IMR-90 (cell line): ENCODE measurements around the gene BLOC1S5.

ENCODE experiments used
- BHLHE40 ChIP-seq: fragments of 150-350 bp; IDR thresholded peaks from 2 replicates; pipeline ENCODE4 v1.6.1; 2016; ENCODE audit warnings: mild to moderate bottlenecking, low read depth, low read length
- CEBPB ChIP-seq: IDR thresholded peaks from 2 replicates; pipeline ENCODE4 v1.6.1; 2012; ENCODE audit warnings: low read depth, low read length, improper control_type of control experiment
- FOS ChIP-seq: fragments of 150-350 bp; IDR thresholded peaks from 2 replicates; pipeline ENCODE4 v1.6.1; 2016; ENCODE audit warnings: low read depth, low read length
- MAFK ChIP-seq: IDR thresholded peaks from 2 replicates; pipeline ENCODE4 v1.6.1; 2012; ENCODE audit warnings: low read depth, low read length, improper control_type of control experiment
- MAZ ChIP-seq: IDR thresholded peaks from 2 replicates; pipeline ENCODE4 v1.6.1; 2012; ENCODE audit warnings: low read depth, mild to moderate bottlenecking, low read length, improper control_type of control experiment, moderate library complexity, borderline replicate concordance
- MXI1 ChIP-seq: IDR thresholded peaks from 2 replicates; pipeline ENCODE4 v1.6.1; 2012; ENCODE audit warnings: low read depth, mild to moderate bottlenecking, low read length, moderate library complexity, borderline replicate concordance
- POLR2A ChIP-seq: IDR thresholded peaks from 2 replicates; pipeline ENCODE4 v1.6.1; 2012; ENCODE audit warnings: mild to moderate bottlenecking, low read depth, low read length
- RAD21 ChIP-seq: IDR thresholded peaks from 2 replicates; pipeline ENCODE4 v1.6.1; 2012; ENCODE audit warnings: low read length, improper control_type of control experiment
- RCOR1 ChIP-seq: IDR thresholded peaks from 2 replicates; pipeline ENCODE4 v1.6.1; 2012; ENCODE audit warnings: mild to moderate bottlenecking, low read length, improper control_type of control experiment; ENCODE audit not compliant: insufficient replicate concordance
- RFX5 ChIP-seq: IDR thresholded peaks from 2 replicates; pipeline ENCODE4 v1.8.0; 2012; ENCODE audit warnings: low read depth, mild to moderate bottlenecking, low read length, moderate library complexity
- SMC3 ChIP-seq: fragments of 150-350 bp; IDR thresholded peaks from 2 replicates; pipeline ENCODE4 v1.6.1; 2016; ENCODE audit warnings: low read depth, mild to moderate bottlenecking, antibody characterized with exemption, low read length, moderate library complexity
- TF ChIP-seq, protein P1 (sequence below): conservative IDR thresholded peaks from 2 replicates; pipeline ENCODE4 v1.5.1; 2012; ENCODE audit warnings: mild to moderate bottlenecking, low read depth, low read length, improper control_type of control experiment
- TF ChIP-seq, protein P2 (sequence below): fragments of 150-350 bp; IDR thresholded peaks from 2 replicates; pipeline ENCODE4 v1.6.1; 2017; ENCODE audit warnings: mild to moderate bottlenecking, antibody characterized with exemption, low read length, low read depth
- TF ChIP-seq, protein P3 (sequence below): fragments of 150-350 bp; IDR thresholded peaks from 2 replicates; pipeline ENCODE4 v1.6.1; 2016; ENCODE audit warnings: low read depth, mild to moderate bottlenecking, low read length, moderate library complexity, borderline replicate concordance

DNA sequence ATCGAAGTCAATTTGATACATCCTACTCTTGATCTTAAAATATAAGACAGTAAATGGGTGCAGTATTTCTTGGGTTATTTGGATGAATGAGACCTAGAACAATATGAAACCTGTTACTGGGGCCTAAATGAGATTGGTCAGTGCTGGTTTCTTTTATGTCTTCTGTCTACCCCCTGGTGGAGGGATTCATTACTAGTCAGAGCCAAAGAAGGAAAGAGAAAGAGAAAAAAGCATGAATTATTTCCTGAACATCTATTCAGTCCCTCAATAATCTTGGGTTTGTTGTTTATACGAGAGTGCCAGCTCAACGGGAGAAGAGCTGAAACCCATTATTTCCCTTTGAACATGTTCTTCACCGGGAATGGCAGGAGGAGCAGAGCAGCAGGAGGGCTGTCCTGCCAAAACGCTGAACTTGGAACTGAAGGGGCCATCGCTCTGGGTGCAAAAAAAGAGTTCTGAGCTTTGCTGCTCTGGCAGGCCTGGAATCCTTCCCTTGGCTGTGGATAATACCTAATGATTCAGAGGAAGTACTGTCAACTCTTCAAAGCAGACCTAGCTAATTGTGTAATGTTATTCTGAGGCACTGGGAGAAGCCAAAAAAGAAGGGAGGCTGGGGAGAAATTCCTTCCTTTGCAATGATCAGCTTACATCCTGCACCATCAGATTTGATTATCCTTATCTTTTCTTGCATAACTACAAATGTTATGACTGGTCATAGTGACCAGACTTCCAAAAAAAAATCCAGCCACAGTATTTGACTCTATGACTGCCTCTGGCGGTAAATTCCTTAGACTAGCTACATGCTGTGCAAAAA is 72.0 kb downstream of the BLOC1S5 start:
- TF ChIP-seq, protein P1, sequence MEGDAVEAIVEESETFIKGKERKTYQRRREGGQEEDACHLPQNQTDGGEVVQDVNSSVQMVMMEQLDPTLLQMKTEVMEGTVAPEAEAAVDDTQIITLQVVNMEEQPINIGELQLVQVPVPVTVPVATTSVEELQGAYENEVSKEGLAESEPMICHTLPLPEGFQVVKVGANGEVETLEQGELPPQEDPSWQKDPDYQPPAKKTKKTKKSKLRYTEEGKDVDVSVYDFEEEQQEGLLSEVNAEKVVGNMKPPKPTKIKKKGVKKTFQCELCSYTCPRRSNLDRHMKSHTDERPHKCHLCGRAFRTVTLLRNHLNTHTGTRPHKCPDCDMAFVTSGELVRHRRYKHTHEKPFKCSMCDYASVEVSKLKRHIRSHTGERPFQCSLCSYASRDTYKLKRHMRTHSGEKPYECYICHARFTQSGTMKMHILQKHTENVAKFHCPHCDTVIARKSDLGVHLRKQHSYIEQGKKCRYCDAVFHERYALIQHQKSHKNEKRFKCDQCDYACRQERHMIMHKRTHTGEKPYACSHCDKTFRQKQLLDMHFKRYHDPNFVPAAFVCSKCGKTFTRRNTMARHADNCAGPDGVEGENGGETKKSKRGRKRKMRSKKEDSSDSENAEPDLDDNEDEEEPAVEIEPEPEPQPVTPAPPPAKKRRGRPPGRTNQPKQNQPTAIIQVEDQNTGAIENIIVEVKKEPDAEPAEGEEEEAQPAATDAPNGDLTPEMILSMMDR, result peak; percentile 56
- TF ChIP-seq BHLHE40 (peak; percentile 8; the same call in 1 of the 2 replicates), MXI1 (no peak), RAD21 (peak; percentile 57), POLR2A (no peak), CEBPB (peak; percentile 93), RFX5 (no peak), RCOR1 (no peak), SMC3 (peak; percentile 43; the same call in 1 of the 2 replicates), FOS (peak; percentile 39; the same call in 1 of the 2 replicates), MAFK (no peak), MAZ (peak; percentile 37; the same call in 1 of the 2 replicates)
- TF ChIP-seq, protein P2, sequence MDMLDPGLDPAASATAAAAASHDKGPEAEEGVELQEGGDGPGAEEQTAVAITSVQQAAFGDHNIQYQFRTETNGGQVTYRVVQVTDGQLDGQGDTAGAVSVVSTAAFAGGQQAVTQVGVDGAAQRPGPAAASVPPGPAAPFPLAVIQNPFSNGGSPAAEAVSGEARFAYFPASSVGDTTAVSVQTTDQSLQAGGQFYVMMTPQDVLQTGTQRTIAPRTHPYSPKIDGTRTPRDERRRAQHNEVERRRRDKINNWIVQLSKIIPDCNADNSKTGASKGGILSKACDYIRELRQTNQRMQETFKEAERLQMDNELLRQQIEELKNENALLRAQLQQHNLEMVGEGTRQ, result no peak
- TF ChIP-seq, protein P3, sequence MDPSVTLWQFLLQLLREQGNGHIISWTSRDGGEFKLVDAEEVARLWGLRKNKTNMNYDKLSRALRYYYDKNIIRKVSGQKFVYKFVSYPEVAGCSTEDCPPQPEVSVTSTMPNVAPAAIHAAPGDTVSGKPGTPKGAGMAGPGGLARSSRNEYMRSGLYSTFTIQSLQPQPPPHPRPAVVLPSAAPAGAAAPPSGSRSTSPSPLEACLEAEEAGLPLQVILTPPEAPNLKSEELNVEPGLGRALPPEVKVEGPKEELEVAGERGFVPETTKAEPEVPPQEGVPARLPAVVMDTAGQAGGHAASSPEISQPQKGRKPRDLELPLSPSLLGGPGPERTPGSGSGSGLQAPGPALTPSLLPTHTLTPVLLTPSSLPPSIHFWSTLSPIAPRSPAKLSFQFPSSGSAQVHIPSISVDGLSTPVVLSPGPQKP, result no peak
